WTC11 (cell line): Measurements from ENCODE around the gene PFKM. TPM values are rescaled to one million over a fixed set of nuclear protein-coding genes. Genes with fewer than 3 reads are reported as not detected.
A peak's percentile ranks its signal among the peaks of the same experiment; 100 is the strongest.

Source experiments
- ATAC-seq: fragments of 200-7000 bp; cut with Tn5 transposase; 2 replicates; pipeline ENCODE4 v1.10.0; 2021; ENCODE audit warnings: mild to moderate bottlenecking, moderate library complexity
- CTCF ChIA-PET: fragments of 300-600 bp; sonication (Branson Sonifier 250); formaldehyde crosslinking; loops from one replicate; lab custom pipeline; 2021; ENCODE audit warnings: antibody characterized with exemption; lab: Charles Lee
- POLR2A ChIA-PET: fragments of 350-600 bp; sonication (Branson Sonifier 250); formaldehyde crosslinking; loops from one replicate; lab custom pipeline; 2021; ENCODE audit warnings: antibody characterized with exemption; lab: Charles Lee
- DNase-seq: peaks from one replicate; pipeline ENCODE4 v3.0.0; 2021; ENCODE audit warnings: low spot score
- H3K27ac Mint-ChIP-seq: 2 replicates; pipeline ENCODE4 v1.8.0; 2021; ENCODE audit warnings: mixed read lengths
- H3K27me3 Mint-ChIP-seq: 2 replicates; pipeline ENCODE4 v1.8.0; 2021; ENCODE audit warnings: low read depth, mild to moderate bottlenecking, moderate library complexity, mixed read lengths
- H3K36me3 Mint-ChIP-seq: 2 replicates; pipeline ENCODE4 v1.8.0; 2021; ENCODE audit warnings: mixed read lengths
- H3K4me1 Mint-ChIP-seq: 2 replicates; pipeline ENCODE4 v1.8.0; 2022; ENCODE audit warnings: mixed read lengths
- H3K4me3 Mint-ChIP-seq: 2 replicates; pipeline ENCODE4 v1.8.0; 2021; ENCODE audit warnings: mild to moderate bottlenecking, moderate library complexity, mixed read lengths
- H3K9me3 Mint-ChIP-seq: 2 replicates; pipeline ENCODE4 v1.8.0; 2021; ENCODE audit warnings: mixed read lengths
- ATF1 ChIP-seq: sonication (generic); formaldehyde crosslinking; IDR thresholded peaks from 2 replicates; pipeline ENCODE4 v1.8.1; 2023; ENCODE audit warnings: mild to moderate bottlenecking, moderate library complexity, missing genetic modification reagents
- ATF3 ChIP-seq: sonication (generic); formaldehyde crosslinking; conservative IDR thresholded peaks from 2 replicates; pipeline ENCODE4 v1.8.1; 2022; ENCODE audit warnings: mild to moderate bottlenecking, missing genetic modification reagents
- CREM ChIP-seq: sonication (generic); formaldehyde crosslinking; IDR thresholded peaks from 2 replicates; pipeline ENCODE4 v1.8.1; 2022; ENCODE audit warnings: mild to moderate bottlenecking, missing genetic modification reagents, moderate library complexity
- E2F4 ChIP-seq: sonication (generic); formaldehyde crosslinking; IDR thresholded peaks from 2 replicates; pipeline ENCODE4 v1.8.1; 2022; ENCODE audit warnings: low read depth, mild to moderate bottlenecking, moderate library complexity, missing genetic modification reagents, borderline replicate concordance
- EMX1 ChIP-seq: fragments of 250-450 bp; sonication (Bioruptor Pico); IDR thresholded peaks from 2 replicates; pipeline ENCODE4 v1.8.0; 2021; ENCODE audit warnings: mild to moderate bottlenecking
- ERG ChIP-seq: fragments of 250-450 bp; sonication (Bioruptor Pico); IDR thresholded peaks from 2 replicates; pipeline ENCODE4 v1.8.0; 2021; ENCODE audit warnings: mild to moderate bottlenecking
- ETV6 ChIP-seq: sonication (generic); formaldehyde crosslinking; IDR thresholded peaks from 2 replicates; pipeline ENCODE4 v1.8.1; 2022; ENCODE audit warnings: mild to moderate bottlenecking, missing genetic modification reagents
- FOXK1 ChIP-seq: sonication (generic); formaldehyde crosslinking; IDR thresholded peaks from 2 replicates; pipeline ENCODE4 v1.8.0; 2022; ENCODE audit warnings: mild to moderate bottlenecking, moderate library complexity, missing genetic modification reagents
- GTF2I ChIP-seq: fragments of 250-450 bp; sonication (Bioruptor Pico); conservative IDR thresholded peaks from 2 replicates; pipeline ENCODE4 v1.4.0; 2021; ENCODE audit warnings: mild to moderate bottlenecking
- KAT7 ChIP-seq: sonication (generic); formaldehyde crosslinking; IDR thresholded peaks from 2 replicates; pipeline ENCODE4 v1.8.1; 2023; ENCODE audit warnings: missing genetic modification reagents, mild to moderate bottlenecking, borderline replicate concordance
- MXD4 ChIP-seq: fragments of 250-450 bp; sonication (Bioruptor Pico); IDR thresholded peaks from 2 replicates; pipeline ENCODE4 v1.8.0; 2021; ENCODE audit warnings: mild to moderate bottlenecking, moderate library complexity, borderline replicate concordance
- NFYB ChIP-seq: sonication (generic); formaldehyde crosslinking; conservative IDR thresholded peaks from 2 replicates; pipeline ENCODE4 v1.8.0; 2022; ENCODE audit warnings: low read depth, missing genetic modification reagents
- NR3C1 ChIP-seq: sonication (generic); formaldehyde crosslinking; conservative IDR thresholded peaks from 2 replicates; pipeline ENCODE4 v1.8.1; 2023; ENCODE audit warnings: low read depth, mild to moderate bottlenecking, missing genetic modification reagents
- RELA ChIP-seq: sonication (generic); formaldehyde crosslinking; IDR thresholded peaks from 2 replicates; pipeline ENCODE4 v1.8.1; 2022; ENCODE audit warnings: missing genetic modification reagents, mild to moderate bottlenecking, borderline replicate concordance
- RORB ChIP-seq: fragments of 250-450 bp; sonication (Bioruptor Pico); IDR thresholded peaks from 2 replicates; pipeline ENCODE4 v1.9.0; 2021; ENCODE audit warnings: mild to moderate bottlenecking
- SMAD3 ChIP-seq: sonication (generic); formaldehyde crosslinking; IDR thresholded peaks from 2 replicates; pipeline ENCODE4 v1.8.0; 2022; ENCODE audit warnings: missing genetic modification reagents, mild to moderate bottlenecking, borderline replicate concordance
- SOX15 ChIP-seq: fragments of 250-450 bp; sonication (Bioruptor Pico); IDR thresholded peaks from 2 replicates; pipeline ENCODE4 v1.9.0; 2021; ENCODE audit warnings: mild to moderate bottlenecking
- ZNF232 ChIP-seq: sonication (generic); formaldehyde crosslinking; IDR thresholded peaks from 2 replicates; pipeline ENCODE4 v1.8.0; 2022; ENCODE audit warnings: mild to moderate bottlenecking, missing genetic modification reagents
- ZNF416 ChIP-seq: fragments of 250-450 bp; sonication (Bioruptor Pico); IDR thresholded peaks from 2 replicates; pipeline ENCODE4 v1.9.0; 2021; ENCODE audit warnings: mild to moderate bottlenecking, inconsistent platforms
- ZNF423 ChIP-seq: fragments of 250-450 bp; sonication (Bioruptor Pico); IDR thresholded peaks from 2 replicates; pipeline ENCODE4 v2.1.2; 2022; ENCODE audit warnings: mild to moderate bottlenecking, moderate library complexity
- total RNA-seq: library from RNA; stranded (reverse); gene quantifications from 3 replicates; pipeline ENCODE4 v1.2.3, GENCODE V29; 2021
- TF ChIP-seq, protein P1 (sequence below): sonication (generic); formaldehyde crosslinking; IDR thresholded peaks from 2 replicates; pipeline ENCODE4 v1.8.1; 2022; ENCODE audit warnings: mild to moderate bottlenecking, missing genetic modification reagents, moderate library complexity, borderline replicate concordance
- TF ChIP-seq, protein P2 (sequence below): fragments of 250-450 bp; sonication (Bioruptor Pico); IDR thresholded peaks from 2 replicates; pipeline ENCODE4 v1.9.0; 2021; ENCODE audit warnings: mild to moderate bottlenecking

PFKM gene
- total RNA-seq, 1 experiment from 2014 or later, result 99.3 TPM

- peaks cover 18% of the 10 kb centered on the region for H3K36me3 Mint-ChIP-seq
- peaks cover 17% of the 10 kb centered on the region for H3K9me3 Mint-ChIP-seq
- peak overlapping the region; percentile 61; the same call in 1 of the 2 replicates for H3K27ac Mint-ChIP-seq
- no peak for TF ChIP-seq NFYB
- no peak for TF ChIP-seq ATF3 (CRISPR knock-in tag)
- TF ChIP-seq RORB, result no peak
- no peak for TF ChIP-seq MXD4 (CRISPR knock-in tag)
- TF ChIP-seq, protein P1, sequence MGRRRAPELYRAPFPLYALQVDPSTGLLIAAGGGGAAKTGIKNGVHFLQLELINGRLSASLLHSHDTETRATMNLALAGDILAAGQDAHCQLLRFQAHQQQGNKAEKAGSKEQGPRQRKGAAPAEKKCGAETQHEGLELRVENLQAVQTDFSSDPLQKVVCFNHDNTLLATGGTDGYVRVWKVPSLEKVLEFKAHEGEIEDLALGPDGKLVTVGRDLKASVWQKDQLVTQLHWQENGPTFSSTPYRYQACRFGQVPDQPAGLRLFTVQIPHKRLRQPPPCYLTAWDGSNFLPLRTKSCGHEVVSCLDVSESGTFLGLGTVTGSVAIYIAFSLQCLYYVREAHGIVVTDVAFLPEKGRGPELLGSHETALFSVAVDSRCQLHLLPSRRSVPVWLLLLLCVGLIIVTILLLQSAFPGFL, result no peak
- no peak for TF ChIP-seq ZNF423 (CRISPR knock-in tag)
- TF ChIP-seq ETV6 (CRISPR knock-in tag), result no peak
- no peak for TF ChIP-seq FOXK1 (CRISPR knock-in tag)
- no peak for TF ChIP-seq EMX1 (CRISPR knock-in tag)
- no peak for TF ChIP-seq KAT7 (CRISPR knock-in tag)
- no peak for TF ChIP-seq CREM
- no peak for TF ChIP-seq GTF2I (CRISPR knock-in tag)
- TF ChIP-seq ERG (CRISPR knock-in tag), result no peak
- TF ChIP-seq RELA (CRISPR knock-in tag), result no peak
- TF ChIP-seq, all 79 proteins: peak for 0
- peak; percentile 14 for DNase-seq
- ChIA-PET POLR2A (interaction anchor here (0.7 to 2.2 kb wide), 7 partner anchors 9 to 1706 kb away, joined by 3 to 16 read pairs (median 5); partner anchors contain the start of genes ASB8, SENP1 and TMEM106C), CTCF (interaction anchor here (1.0 to 2.2 kb wide), 8 partner anchors 11 to 280 kb away, joined by 3 to 16 read pairs (median 5); partner anchors contain the start of genes ASB8, SENP1, TMEM106C and VDR)
- Mint-ChIP-seq H3K4me1 (peaks cover 16% of the 10 kb centered on the region), H3K4me3 (peak overlapping the region; percentile 92), H3K27me3 (peaks cover 18% of the 10 kb centered on the region)
- ATAC-seq, result no peak
These were observed 786 bp upstream of the PFKM start for GRCh38 chr12:48118284-48118871.

DNA sequence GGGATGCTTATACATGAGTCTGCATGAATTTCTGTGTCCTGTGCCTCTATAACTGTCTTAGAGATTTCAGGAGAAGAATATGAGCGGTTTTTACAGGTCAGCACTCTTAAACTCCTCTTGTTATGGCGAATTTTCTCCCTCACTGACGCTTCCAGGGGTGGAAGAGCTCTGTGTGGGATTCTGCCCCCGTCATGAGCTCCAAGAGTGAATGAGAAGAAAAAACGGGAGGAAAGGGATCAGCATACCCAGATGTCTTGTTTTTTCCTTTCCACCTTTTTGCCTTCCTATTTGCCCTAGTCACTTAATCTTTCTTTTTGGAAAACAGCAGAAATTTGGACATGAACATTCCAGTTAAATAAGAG, 651 bp downstream of the PFKM start:
- Mint-ChIP-seq H3K27ac (peak overlapping the region; percentile 42), H3K9me3 (peaks cover 7% of the 10 kb centered on the region), H3K4me3 (peak overlapping the region; percentile 92)
- no peak for TF ChIP-seq SMAD3
- TF ChIP-seq E2F4, result no peak
- TF ChIP-seq SOX15 (CRISPR knock-in tag), result no peak
- no peak for TF ChIP-seq ATF1 (CRISPR knock-in tag)
- TF ChIP-seq ZNF416 (CRISPR knock-in tag), result no peak
- TF ChIP-seq NR3C1 (CRISPR knock-in tag), result no peak
- no peak for TF ChIP-seq ZNF232 (CRISPR knock-in tag)
- TF ChIP-seq, protein P2, sequence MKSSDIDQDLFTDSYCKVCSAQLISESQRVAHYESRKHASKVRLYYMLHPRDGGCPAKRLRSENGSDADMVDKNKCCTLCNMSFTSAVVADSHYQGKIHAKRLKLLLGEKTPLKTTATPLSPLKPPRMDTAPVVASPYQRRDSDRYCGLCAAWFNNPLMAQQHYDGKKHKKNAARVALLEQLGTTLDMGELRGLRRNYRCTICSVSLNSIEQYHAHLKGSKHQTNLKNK (CRISPR knock-in tag), result no peak
- no peak for TF ChIP-seq ATF3 (CRISPR knock-in tag)
- TF ChIP-seq, all 79 proteins: peak for 0
- ATAC-seq, result no peak
- H3K4me1 Mint-ChIP-seq, result peaks cover 16% of the 10 kb centered on the region
- peaks cover 7% of the 10 kb centered on the region for H3K27me3 Mint-ChIP-seq
- ChIA-PET POLR2A (interaction anchor here (1.1 to 2.2 kb wide), 6 partner anchors 10 to 157 kb away, joined by 3 to 16 read pairs (median 6); partner anchors contain the start of genes ASB8, SENP1 and TMEM106C), CTCF (interaction anchor here (0.9 to 2.2 kb wide), 13 partner anchors 14 to 281 kb away, joined by 3 to 16 read pairs (median 4); partner anchors contain the start of genes ASB8, SENP1, TMEM106C and VDR)
- H3K36me3 Mint-ChIP-seq, result peaks cover 23% of the 10 kb centered on the region
- no peak for DNase-seq
